Activated CD8-positive, alpha-beta T cell treated with anti-CD3 and anti-CD28 coated beads, Interleukin-2, amount 10 ng/mL, durations not matched to agents 7 days and 5 days (primary cell): Measurements from ENCODE around the gene RNF146. TPM values are rescaled to one million over a fixed set of nuclear protein-coding genes. Genes with fewer than 3 reads are reported as not detected.
"Not testable (repeated sequence)": the region's sequence is repeated elsewhere in the genome, so short reads cannot be mapped to it uniquely, and the experiment has no call there.

ENCODE experiments used
- ATAC-seq: fragments of 150-1000 bp; cut with Tn5 transposase; one replicate; pipeline ENCODE4 v1.10.0; 2021; ENCODE audit warnings: moderate library complexity
- CTCF ChIA-PET: fragments of 350-600 bp; sonication (Branson Sonifier 250); formaldehyde crosslinking; loops from one replicate; lab custom pipeline; 2021; ENCODE audit warnings: antibody characterized with exemption; lab: Charles Lee
- POLR2A ChIA-PET: fragments of 350-600 bp; sonication (Branson Sonifier 250); formaldehyde crosslinking; loops from one replicate; lab custom pipeline; 2021; ENCODE audit warnings: antibody characterized with exemption; lab: Charles Lee
- DNase-seq: peaks from one replicate; pipeline ENCODE4 v3.0.0-alpha.2; 2020
- H3K27ac Mint-ChIP-seq: one replicate; pipeline ENCODE4 v1.8.0; 2021; ENCODE audit warnings: mild to moderate bottlenecking, mixed read lengths
- H3K27me3 Mint-ChIP-seq: one replicate; pipeline ENCODE4 v1.8.0; 2021; ENCODE audit warnings: low read depth, mixed read lengths
- H3K36me3 Mint-ChIP-seq: one replicate; pipeline ENCODE4 v1.8.0; 2021; ENCODE audit warnings: low read depth, mixed read lengths
- H3K4me1 Mint-ChIP-seq: one replicate; pipeline ENCODE4 v1.8.0; 2021; ENCODE audit warnings: low read depth, mixed read lengths
- H3K4me3 Mint-ChIP-seq: one replicate; pipeline ENCODE4 v1.8.0; 2021; ENCODE audit warnings: mild to moderate bottlenecking, mixed read lengths
- H3K9me3 Mint-ChIP-seq: one replicate; pipeline ENCODE4 v1.8.0; 2022; ENCODE audit warnings: mixed read lengths; ENCODE audit not compliant: insufficient read depth
- total RNA-seq, 2 experiments: library from RNA; stranded (reverse); gene quantifications; one replicate each; pipeline ENCODE4 v1.2.3, GENCODE V29; 2021

Gene RNF146, protein sequence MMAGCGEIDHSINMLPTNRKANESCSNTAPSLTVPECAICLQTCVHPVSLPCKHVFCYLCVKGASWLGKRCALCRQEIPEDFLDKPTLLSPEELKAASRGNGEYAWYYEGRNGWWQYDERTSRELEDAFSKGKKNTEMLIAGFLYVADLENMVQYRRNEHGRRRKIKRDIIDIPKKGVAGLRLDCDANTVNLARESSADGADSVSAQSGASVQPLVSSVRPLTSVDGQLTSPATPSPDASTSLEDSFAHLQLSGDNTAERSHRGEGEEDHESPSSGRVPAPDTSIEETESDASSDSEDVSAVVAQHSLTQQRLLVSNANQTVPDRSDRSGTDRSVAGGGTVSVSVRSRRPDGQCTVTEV
- 10 to 100 TPM; 14.7 to 18.0 TPM for total RNA-seq

- peak; percentile 77 for DNase-seq
- POLR2A ChIA-PET = interaction anchor here (0.9 to 2.5 kb wide), 7 partner anchors 11 to 250 kb away, joined by 3 to 9 read pairs (median 6); partner anchors contain the start of gene ECHDC1
- peak; percentile 85 for ATAC-seq
- CTCF ChIA-PET = interaction anchor here (0.6 to 2.6 kb wide), 36 partner anchors 9 to 376 kb away, joined by 3 to 22 read pairs (median 4); partner anchors contain the start of genes ECHDC1, KIAA0408 and MTCL3
- no peaks in the 10 kb centered on the region for H3K9me3 Mint-ChIP-seq
- peak within 1 kb of the TSS; percentile 96 for H3K4me3 Mint-ChIP-seq
- peaks cover 6% of the 10 kb centered on the region for H3K36me3 Mint-ChIP-seq
- H3K4me1 Mint-ChIP-seq = peaks cover 33% of the 10 kb centered on the region
- peak within 1 kb of the TSS; percentile 100 for H3K27ac Mint-ChIP-seq
- peaks cover 6% of the 10 kb centered on the region for H3K27me3 Mint-ChIP-seq
Observed at GRCh38 chr6:127266178-127266891, at the start of gene RNF146. TSS of gene RNF146 (plus strand) at chr6:127266864. CDS start at chr6:127280339, 13,475 bp downstream.

DNA sequence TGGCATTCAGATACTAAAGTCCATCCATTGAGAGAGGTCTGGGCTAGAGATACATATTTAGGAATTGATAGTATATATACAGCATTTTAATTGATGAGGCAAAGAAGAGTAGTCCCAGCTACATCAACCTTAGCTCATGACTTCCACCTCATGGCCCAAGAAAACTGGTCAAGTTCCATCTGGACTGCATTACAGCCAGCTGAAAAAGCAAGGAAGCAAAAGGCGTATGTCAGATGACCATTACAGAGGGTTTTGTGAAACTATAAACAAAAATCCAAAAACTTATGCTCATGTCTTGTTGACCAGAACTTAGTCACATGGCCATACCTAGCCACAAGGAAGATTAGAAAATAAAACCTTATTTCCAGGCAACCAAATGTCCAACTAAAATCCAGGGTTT, 46.8 kb upstream of the RNF146 start:
- ChIA-PET POLR2A (no interaction called here), CTCF (interaction anchor here (1.8 kb wide), 1 partner anchor 11 kb away, joined by 4 read pairs; no protein-coding TSS in a partner anchor)
- no peaks in the 10 kb centered on the region for H3K4me1 Mint-ChIP-seq
- peaks cover 18% of the 10 kb centered on the region for H3K27me3 Mint-ChIP-seq
- no peak overlapping the region for H3K27ac Mint-ChIP-seq
- no peak overlapping the region for H3K4me3 Mint-ChIP-seq
- H3K9me3 Mint-ChIP-seq = no peaks in the 10 kb centered on the region
- no peak for ATAC-seq
- no peak for DNase-seq
- H3K36me3 Mint-ChIP-seq = no peaks in the 10 kb centered on the region

DNA sequence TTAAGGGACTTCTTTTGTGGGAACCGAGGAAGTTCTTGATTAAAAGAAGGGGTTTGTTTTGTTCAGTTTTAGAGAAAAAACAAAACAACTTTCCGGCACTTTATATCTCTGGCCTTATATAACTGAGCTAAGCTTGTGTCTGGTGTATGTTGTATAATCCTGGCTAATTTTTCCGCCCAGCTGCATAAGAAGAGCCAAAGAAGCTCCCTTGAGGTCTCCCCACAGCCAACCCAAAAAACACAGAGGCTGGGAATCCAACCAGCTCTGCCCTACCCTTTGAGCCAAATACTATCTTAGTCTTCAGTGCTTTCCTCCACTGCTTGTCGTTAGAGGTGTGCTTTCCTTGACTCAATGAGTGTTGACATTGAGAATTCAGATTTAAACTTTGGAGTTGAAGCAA, 45.5 kb upstream of the RNF146 start:
- POLR2A ChIA-PET = no interaction called here
- no peaks in the 10 kb centered on the region for H3K9me3 Mint-ChIP-seq
- H3K4me1 Mint-ChIP-seq = no peaks in the 10 kb centered on the region
- H3K4me3 Mint-ChIP-seq = no peak overlapping the region
- no peak overlapping the region for H3K27ac Mint-ChIP-seq
- no peaks in the 10 kb centered on the region for H3K36me3 Mint-ChIP-seq
- DNase-seq (no peak), ATAC-seq (no peak)
- CTCF ChIA-PET = interaction anchor here (1.8 kb wide), 1 partner anchor 9 kb away, joined by 4 read pairs; no protein-coding TSS in a partner anchor
- peaks cover 16% of the 10 kb centered on the region for H3K27me3 Mint-ChIP-seq

GRCh38 chr6:127222418-127222817, 44.2 kb upstream of the RNF146 start:
- ChIA-PET POLR2A (no interaction called here), CTCF (no interaction called here)
- Mint-ChIP-seq H3K36me3 (no peaks in the 10 kb centered on the region), H3K27ac (no peak overlapping the region), H3K9me3 (no peaks in the 10 kb centered on the region), H3K27me3 (peaks cover 10% of the 10 kb centered on the region), H3K4me3 (no peak overlapping the region), H3K4me1 (no peaks in the 10 kb centered on the region)
- DNase-seq (no peak), ATAC-seq (no peak)

DNA sequence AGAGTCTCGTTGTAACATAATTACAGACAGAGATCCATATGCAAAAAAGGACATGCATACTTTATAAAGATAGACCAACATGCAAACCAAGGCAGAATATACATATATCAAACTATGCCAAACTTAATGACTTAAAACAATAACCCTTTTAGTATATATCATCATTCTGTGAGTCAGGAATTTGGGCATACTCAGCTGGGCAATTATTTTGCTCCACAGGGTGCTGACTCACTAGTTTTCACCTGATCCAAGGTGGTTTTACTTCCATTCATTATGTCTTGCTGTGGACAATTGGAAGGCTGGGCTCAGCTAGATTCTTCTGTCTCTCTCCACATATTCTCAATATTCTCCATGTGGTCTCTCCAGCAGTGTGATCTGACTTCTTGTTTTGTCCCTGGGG, 41.2 kb upstream of the RNF146 start:
- Mint-ChIP-seq H3K4me3 (no peak overlapping the region), H3K4me1 (no peaks in the 10 kb centered on the region), H3K9me3 (no peaks in the 10 kb centered on the region), H3K27me3 (peaks cover 6% of the 10 kb centered on the region), H3K27ac (no peak overlapping the region), H3K36me3 (no peaks in the 10 kb centered on the region)
- ChIA-PET POLR2A (no interaction called here), CTCF (no interaction called here)
- no peak for DNase-seq
- no peak for ATAC-seq

- ATAC-seq, H3K9me3 Mint-ChIP-seq, H3K27ac Mint-ChIP-seq, H3K4me3 Mint-ChIP-seq, DNase-seq, H3K27me3 Mint-ChIP-seq, POLR2A ChIA-PET, CTCF ChIA-PET, H3K4me1 Mint-ChIP-seq, H3K36me3 Mint-ChIP-seq: not testable (repeated sequence)
Observed at GRCh38 chr6:127233819-127234218, 32.8 kb upstream of the RNF146 start.

GRCh38 chr6:127243501-127243900, 23.2 kb upstream of the RNF146 start:
- H3K4me1 Mint-ChIP-seq = no peaks in the 10 kb centered on the region
- DNase-seq (no peak), ATAC-seq (no peak)
- H3K27ac Mint-ChIP-seq = no peak overlapping the region
- no peaks in the 10 kb centered on the region for H3K9me3 Mint-ChIP-seq
- no peak overlapping the region for H3K4me3 Mint-ChIP-seq
- CTCF ChIA-PET = interaction anchor here (1.2 kb wide), 1 partner anchor 23 kb away, joined by 4 read pairs; the partner anchor contains the start of gene RNF146
- POLR2A ChIA-PET = no interaction called here
- H3K36me3 Mint-ChIP-seq = no peaks in the 10 kb centered on the region
- peaks cover 9% of the 10 kb centered on the region for H3K27me3 Mint-ChIP-seq

GRCh38 chr6:127247114-127248096, 19.3 kb upstream of the RNF146 start:
- ATAC-seq = no peak
- H3K27ac Mint-ChIP-seq = no peak overlapping the region
- ChIA-PET POLR2A (no interaction called here), CTCF (interaction anchor here (1.4 kb wide), 1 partner anchor 19 kb away, joined by 4 read pairs; the partner anchor contains the start of gene RNF146)
- H3K4me3 Mint-ChIP-seq = no peak overlapping the region
- no peak for DNase-seq
- H3K9me3 Mint-ChIP-seq = no peaks in the 10 kb centered on the region
- peaks cover 8% of the 10 kb centered on the region for H3K27me3 Mint-ChIP-seq
- H3K4me1 Mint-ChIP-seq = no peaks in the 10 kb centered on the region
- no peaks in the 10 kb centered on the region for H3K36me3 Mint-ChIP-seq

DNA sequence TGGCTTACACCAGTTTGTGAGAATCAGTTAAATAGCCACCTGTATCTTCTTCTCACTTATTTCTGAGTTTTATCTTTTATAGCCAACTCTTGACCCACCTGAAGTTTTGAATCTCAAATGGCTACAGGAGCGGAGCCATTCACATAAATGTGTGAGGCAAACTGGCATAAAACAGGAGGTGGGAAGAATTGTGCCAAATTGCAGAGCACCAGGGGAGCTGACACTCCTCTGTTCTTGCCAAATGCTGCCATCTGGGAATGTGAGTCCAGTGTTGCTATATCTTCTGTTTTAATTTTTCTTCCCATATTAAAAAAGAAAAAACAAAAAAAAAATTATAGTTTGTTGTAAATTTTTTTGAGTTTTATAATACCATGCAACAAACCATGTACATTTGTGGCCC, 17.0 kb upstream of the RNF146 start:
- CTCF ChIA-PET = no interaction called here
- Mint-ChIP-seq H3K4me3 (no peak overlapping the region), H3K4me1 (no peaks in the 10 kb centered on the region), H3K27ac (no peak overlapping the region), H3K36me3 (no peaks in the 10 kb centered on the region), H3K27me3 (peaks cover 3% of the 10 kb centered on the region), H3K9me3 (no peaks in the 10 kb centered on the region)
- no peak for ATAC-seq
- POLR2A ChIA-PET = no interaction called here
- DNase-seq = no peak

GRCh38 chr6:127255286-127255685, 11.4 kb upstream of the RNF146 start:
- CTCF ChIA-PET = no interaction called here
- Mint-ChIP-seq H3K9me3 (no peaks in the 10 kb centered on the region), H3K27ac (no peak overlapping the region)

GRCh38 chr6:127262896-127263295, 3.8 kb upstream of the RNF146 start:
- DNase-seq = no peak
- Mint-ChIP-seq H3K27me3 (peaks cover 16% of the 10 kb centered on the region), H3K4me1 (peaks cover 14% of the 10 kb centered on the region), H3K4me3 (no peak overlapping the region), H3K27ac (no peak overlapping the region), H3K36me3 (no peaks in the 10 kb centered on the region), H3K9me3 (no peaks in the 10 kb centered on the region)
- ChIA-PET CTCF (interaction anchor here (0.8 kb wide), 2 partner anchors 27 to 39 kb away, joined by 3 read pairs; no protein-coding TSS in a partner anchor), POLR2A (no interaction called here)
- ATAC-seq = no peak

More at GRCh38 chr6:127255286-127255685, 11.4 kb upstream of the RNF146 start:
- DNase-seq = no peak
- POLR2A ChIA-PET = interaction anchor here (1.2 kb wide), 1 partner anchor 11 kb away, joined by 6 read pairs; the partner anchor contains the start of gene RNF146
- Mint-ChIP-seq H3K36me3 (no peaks in the 10 kb centered on the region), H3K4me3 (no peak overlapping the region), H3K4me1 (no peaks in the 10 kb centered on the region), H3K27me3 (peaks cover 8% of the 10 kb centered on the region)
- no peak for ATAC-seq
